Hepatocyte (in vitro differentiated cells): ENCODE data around the gene IL21R. TPM values are rescaled to one million over a fixed set of nuclear protein-coding genes. Genes with fewer than 3 reads are reported as not detected.
A peak's percentile ranks its signal among the peaks of the same experiment; 100 is the strongest.

Experiments
- DNase-seq: peaks from one replicate; pipeline ENCODE4 v3.0.0-alpha.2; 2016; ENCODE audit warnings: low spot score
- H2AFZ ChIP-seq: fragments of 200-600 bp; sonication (generic); 2 replicates; pipeline ENCODE4 v1.6.0; 2016; ENCODE audit warnings: antibody characterized with exemption, mild to moderate bottlenecking
- H3K27ac ChIP-seq: fragments of 200-600 bp; sonication (generic); 2 replicates; pipeline ENCODE4 v1.5.1; 2016; ENCODE audit warnings: mild to moderate bottlenecking
- H3K27me3 ChIP-seq: fragments of 200-600 bp; sonication (generic); 2 replicates; pipeline ENCODE4 v1.6.1; 2016
- H3K36me3 ChIP-seq: fragments of 200-600 bp; sonication (generic); replicated peaks from 2 replicates; pipeline ENCODE4 v1.5.1; 2016; ENCODE audit warnings: low read depth; ENCODE audit not compliant: insufficient read depth
- H3K4me1 ChIP-seq: fragments of 200-600 bp; sonication (generic); 2 replicates; pipeline ENCODE4 v1.5.1; 2016; ENCODE audit warnings: mild to moderate bottlenecking, moderate library complexity; ENCODE audit not compliant: insufficient read depth
- H3K4me2 ChIP-seq: fragments of 200-600 bp; sonication (generic); 2 replicates; pipeline ENCODE4 v1.6.0; 2016
- H3K4me3 ChIP-seq: fragments of 200-600 bp; sonication (generic); 2 replicates; pipeline ENCODE4 v1.5.1; 2016; ENCODE audit warnings: mild to moderate bottlenecking
- H3K79me2 ChIP-seq: fragments of 200-600 bp; sonication (generic); 2 replicates; pipeline ENCODE4 v1.6.0; 2017; ENCODE audit warnings: mild to moderate bottlenecking
- H3K9me2 ChIP-seq: fragments of 200-600 bp; sonication (generic); replicated peaks from 2 replicates; pipeline ENCODE4 v1.6.0; 2017; ENCODE audit warnings: mild to moderate bottlenecking; ENCODE audit not compliant: insufficient read depth
- H3K9me3 ChIP-seq: fragments of 200-600 bp; sonication (generic); 2 replicates; pipeline ENCODE4 v1.5.1; 2016; ENCODE audit warnings: low read depth, mild to moderate bottlenecking
- H4K20me1 ChIP-seq: fragments of 200-600 bp; sonication (generic); 2 replicates; pipeline ENCODE4 v1.6.0; 2016; ENCODE audit warnings: mild to moderate bottlenecking; ENCODE audit not compliant: insufficient read depth, poor library complexity, severe bottlenecking
- CTCF ChIP-seq: fragments of 200-600 bp; sonication (generic); IDR thresholded peaks from 2 replicates; pipeline ENCODE4 v1.5.1; 2016; ENCODE audit warnings: antibody characterized with exemption, mild to moderate bottlenecking; ENCODE audit not compliant: poor library complexity
- EZH2 ChIP-seq: fragments of 200-600 bp; sonication (generic); IDR thresholded peaks from 2 replicates; pipeline ENCODE4 v1.6.1; 2016; ENCODE audit warnings: antibody characterized with exemption, mild to moderate bottlenecking, borderline replicate concordance
- EZH2phosphoT487 ChIP-seq: fragments of 200-600 bp; sonication (generic); IDR thresholded peaks from one replicate; pipeline ENCODE4 v1.6.1; 2018; ENCODE audit warnings: antibody characterized with exemption, mild to moderate bottlenecking, low read depth, moderate library complexity; ENCODE audit not compliant: unreplicated experiment, severe bottlenecking
- WGBS: methylation state at CpG from one replicate; pipeline ENCODE4 v1.1.6; 2016; ENCODE audit warnings: low lambda C conversion rate; ENCODE audit errors: missing lambda C conversion rate; 5-methylcytosine and 5-hydroxymethylcytosine counted together
- polyA plus RNA-seq: library from polyadenylated mRNA; unstranded; fragments of >200 nt; fragmentation: Nextera tagmentation; extraction: Ambion mirVana; gene quantifications from 2 replicates; pipeline ENCODE4 v1.2.1, GENCODE V29; 2016
- total RNA-seq: library from RNA; depleted of rRNA; stranded (reverse); fragments of >200 nt; gene quantifications from 2 replicates; pipeline ENCODE4 v1.2.3, GENCODE V29; 2014

IL21R gene
- total RNA-seq (0.10 and 0.16 TPM in 2 replicates), polyA plus RNA-seq (not detected in 2 replicates)

- Histone ChIP-seq H3K4me2 (no peak within 1 kb of the TSS), H3K79me2 (no peaks in the 10 kb centered on the region), H3K9me2 (no peaks in the 10 kb centered on the region), H3K27me3 (no peaks in the 10 kb centered on the region), H3K4me1 (no peaks in the 10 kb centered on the region), H3K4me3 (no peak within 1 kb of the TSS), H3K27ac (no peak within 1 kb of the TSS), H3K9me3 (no peaks in the 10 kb centered on the region), H3K36me3 (no peaks in the 10 kb centered on the region), H2AFZ (no peak within 1 kb of the TSS), H4K20me1 (no peaks in the 10 kb centered on the region)
- 59% methylated on average over 23 of the region's 23 CpGs for WGBS
- no peak for DNase-seq
- TF ChIP-seq EZH2phosphoT487 (no peak), EZH2 (no peak), CTCF (no peak)
These were observed at the start of gene IL21R for GRCh38 chr16:27401768-27402568. TSS of gene IL21R (plus strand) at chr16:27402174. CDS start at chr16:27430072, 27,898 bp downstream.

- peaks cover 4% of the 10 kb centered on the region for H3K36me3 ChIP-seq
- WGBS = 97% methylated on average over 4 of the region's 4 CpGs
These were observed 48.1 kb upstream of the IL21R start for GRCh38 chr16:27353853-27354252.

GRCh38 chr16:27355610-27356009 lies 46.4 kb upstream of the IL21R start:
- Histone ChIP-seq H3K79me2 (no peaks in the 10 kb centered on the region), H2AFZ (no peak overlapping the region), H3K9me3 (no peaks in the 10 kb centered on the region), H3K27me3 (no peaks in the 10 kb centered on the region), H3K4me1 (no peaks in the 10 kb centered on the region), H3K36me3 (peaks cover 4% of the 10 kb centered on the region), H3K4me2 (no peak overlapping the region), H4K20me1 (no peaks in the 10 kb centered on the region), H3K4me3 (no peak overlapping the region), H3K9me2 (no peaks in the 10 kb centered on the region), H3K27ac (no peak overlapping the region)
- TF ChIP-seq EZH2phosphoT487 (no peak), EZH2 (no peak), CTCF (peak; percentile 25)
- no peak for DNase-seq
- 84% methylated on average over 12 of the region's 12 CpGs for WGBS

More at GRCh38 chr16:27353853-27354252, 48.1 kb upstream of the IL21R start:
- no peaks in the 10 kb centered on the region for H3K4me1 ChIP-seq
- H4K20me1 ChIP-seq = no peaks in the 10 kb centered on the region
- no peak for TF ChIP-seq EZH2phosphoT487
- no peak for TF ChIP-seq CTCF
- no peak for TF ChIP-seq EZH2
- H2AFZ ChIP-seq = no peak overlapping the region
- H3K79me2 ChIP-seq = no peaks in the 10 kb centered on the region
- no peaks in the 10 kb centered on the region for H3K9me2 ChIP-seq
- H3K4me3 ChIP-seq = no peak overlapping the region
- H3K9me3 ChIP-seq = no peaks in the 10 kb centered on the region
- DNase-seq = no peak
- H3K4me2 ChIP-seq = no peak overlapping the region
- no peak overlapping the region for H3K27ac ChIP-seq
- H3K27me3 ChIP-seq = no peaks in the 10 kb centered on the region
